Activated T-cell treated with anti-CD3 and anti-CD28 coated beads for 24 hours (primary cell): Measurements from ENCODE around the gene SERTAD3.
"Not testable (repeated sequence)": the region's sequence is repeated elsewhere in the genome, so short reads cannot be mapped to it uniquely, and the experiment has no call there.

Experiments
- DNase-seq: peaks from one replicate; pipeline ENCODE4 v3.0.0-alpha.2; 2020; ENCODE audit warnings: low read depth

Gene SERTAD3

GRCh38 chr19:40411125-40411842, 32.9 kb downstream of the SERTAD3 start:
- no peak for DNase-seq

DNA sequence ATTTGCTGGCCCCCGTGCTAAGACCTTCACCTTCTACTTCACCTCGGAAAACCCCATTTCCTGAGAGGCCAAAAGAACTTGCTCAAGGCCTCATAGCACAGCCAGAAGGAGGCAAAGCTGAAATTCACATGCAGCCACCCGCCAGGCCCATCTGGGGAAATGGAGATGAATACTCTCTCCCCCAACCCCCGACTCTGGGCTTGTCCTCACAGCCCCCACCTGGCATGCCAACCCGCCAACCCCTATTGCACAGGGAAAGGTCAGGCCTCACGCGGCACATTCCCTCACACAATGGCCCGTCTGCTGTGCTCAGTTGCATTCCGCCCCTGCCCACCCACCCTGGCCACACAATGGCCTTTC, 34.1 kb downstream of the SERTAD3 start:
- DNase-seq = no peak

- not testable (repeated sequence) for DNase-seq
Observed at GRCh38 chr19:40408598-40408925, 35.6 kb downstream of the SERTAD3 start.

DNA sequence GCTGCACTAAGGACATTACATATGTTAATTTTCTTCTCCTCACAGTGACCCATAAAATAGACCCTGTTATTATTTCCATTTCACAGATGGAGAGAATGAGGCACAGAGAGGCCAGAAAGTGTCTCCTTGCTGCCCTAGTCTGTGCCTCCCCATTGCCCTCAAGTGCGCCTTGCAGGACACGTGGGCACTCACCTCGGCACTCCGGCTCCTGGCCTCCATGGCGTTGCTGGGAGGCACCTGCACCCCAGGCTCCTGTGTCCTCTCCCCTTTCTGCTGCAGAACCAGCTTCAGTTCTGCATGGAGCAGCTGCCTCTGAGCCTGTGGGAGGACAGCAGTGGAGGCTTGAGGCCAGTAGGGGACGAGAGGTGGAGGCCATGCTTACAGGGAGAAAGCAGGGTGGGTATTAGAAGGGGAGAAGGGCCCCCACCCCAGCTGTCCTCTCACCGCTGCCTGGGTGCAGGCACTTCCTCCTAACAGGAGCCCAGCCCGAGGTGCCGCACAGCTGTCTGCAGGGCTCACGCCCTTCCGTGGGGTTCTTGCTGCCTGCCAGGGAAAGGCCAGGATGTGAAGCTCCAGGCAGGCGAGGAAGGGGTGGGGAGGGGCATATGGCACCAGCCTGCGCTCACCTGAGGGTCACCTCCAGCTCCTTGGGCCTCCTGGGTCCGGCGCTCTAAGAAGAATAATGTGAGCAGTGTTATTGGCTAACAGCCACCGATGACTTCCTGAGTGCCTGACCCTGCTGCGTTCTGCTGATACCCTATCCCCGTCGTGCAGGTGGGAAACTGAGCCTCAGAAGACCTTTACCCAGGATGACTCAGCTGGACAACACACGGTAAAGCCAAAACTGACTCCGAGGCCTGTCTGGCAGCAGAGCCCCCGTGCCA, 36.2 kb downstream of the SERTAD3 start:
- DNase-seq = no peak

DNA sequence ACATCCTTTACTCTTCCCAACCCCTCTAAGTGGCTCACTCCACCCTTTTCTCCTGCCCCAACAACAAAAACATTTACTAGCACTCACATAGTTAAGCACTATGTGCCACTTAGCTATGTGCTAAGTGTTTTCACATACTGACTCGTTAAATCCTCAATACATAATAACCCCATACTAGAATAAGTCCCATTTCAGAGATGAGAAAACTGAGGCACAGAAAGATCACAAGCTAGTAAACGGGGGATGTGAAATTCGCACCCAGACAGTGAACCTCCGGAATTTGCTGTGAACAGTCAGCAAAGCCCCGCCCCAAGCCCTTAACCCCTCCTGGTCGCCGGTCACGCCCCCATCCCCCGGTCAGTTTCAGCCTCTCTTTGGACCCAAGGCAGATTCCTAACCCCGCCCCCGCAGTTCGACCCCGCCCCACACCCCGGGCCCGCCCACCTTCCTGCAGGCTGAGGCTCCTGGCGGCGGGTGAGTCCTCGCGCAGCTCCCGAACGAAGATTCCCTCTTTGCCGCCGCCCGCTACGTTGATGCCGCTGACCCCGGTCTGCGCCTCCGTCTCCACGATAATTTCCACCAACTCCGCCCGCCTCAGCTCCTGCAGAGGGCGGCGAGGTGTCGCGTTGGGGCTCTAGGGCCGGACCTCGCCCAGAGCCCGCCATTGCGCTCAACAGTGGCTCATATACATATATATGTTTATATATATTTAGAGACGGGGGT, 40.7 kb downstream of the SERTAD3 start:
- peak; percentile 74 for DNase-seq

DNA sequence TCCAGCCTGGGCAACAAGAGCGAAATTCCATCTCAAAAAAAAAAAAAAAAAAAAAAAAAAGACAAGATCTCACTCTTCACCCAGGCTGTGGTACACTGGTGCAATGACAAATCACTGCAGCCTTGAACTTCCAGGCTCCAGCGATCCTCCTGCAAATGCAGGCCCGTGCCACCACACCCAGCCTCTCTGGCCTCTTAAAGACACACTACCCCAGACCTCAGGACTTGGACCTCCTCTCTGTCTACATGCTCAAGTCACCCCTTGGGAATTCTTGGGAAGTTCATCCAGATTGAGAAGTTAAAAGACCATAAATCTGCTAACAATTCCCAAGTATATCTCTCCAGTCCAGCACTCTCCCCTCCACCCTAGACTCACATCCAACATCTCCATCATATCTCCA, 43.6 kb downstream of the SERTAD3 start:
- DNase-seq = no peak

DNA sequence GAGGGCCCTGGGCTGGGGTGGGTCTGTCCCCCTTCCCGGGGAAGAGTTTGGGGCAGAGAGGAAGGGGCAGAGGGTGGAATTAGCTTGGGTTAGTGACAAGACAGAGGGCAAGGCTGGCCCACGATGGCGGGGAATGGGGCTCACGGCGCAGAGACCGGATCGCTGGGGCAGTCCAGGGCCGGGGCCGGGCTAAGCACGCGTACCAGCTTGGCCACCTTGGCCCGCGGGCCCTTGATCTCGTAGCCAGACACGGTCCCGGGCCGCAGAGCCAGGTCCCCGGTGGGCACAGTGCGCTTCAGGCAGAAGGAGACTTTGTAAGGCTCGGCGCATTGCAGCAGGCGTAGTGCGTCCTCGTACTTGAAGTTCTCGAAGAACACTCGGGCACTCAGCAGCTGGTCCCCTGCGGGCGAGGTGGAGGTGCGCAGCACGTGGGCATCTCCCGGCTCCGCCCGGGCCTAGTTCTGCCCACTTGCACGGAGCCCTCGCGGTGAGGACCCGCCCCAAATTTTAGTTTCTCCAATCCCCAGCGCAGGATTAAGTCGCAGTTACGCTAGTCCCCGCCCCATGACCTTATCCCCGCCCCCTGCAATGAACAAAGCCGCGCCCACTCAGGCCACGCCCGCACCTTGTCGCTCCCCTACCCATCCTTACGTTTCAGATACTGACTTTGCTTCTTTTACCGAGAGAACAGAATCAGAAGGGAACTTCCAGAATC, 45.6 kb downstream of the SERTAD3 start:
- peak; percentile 55 for DNase-seq

DNA sequence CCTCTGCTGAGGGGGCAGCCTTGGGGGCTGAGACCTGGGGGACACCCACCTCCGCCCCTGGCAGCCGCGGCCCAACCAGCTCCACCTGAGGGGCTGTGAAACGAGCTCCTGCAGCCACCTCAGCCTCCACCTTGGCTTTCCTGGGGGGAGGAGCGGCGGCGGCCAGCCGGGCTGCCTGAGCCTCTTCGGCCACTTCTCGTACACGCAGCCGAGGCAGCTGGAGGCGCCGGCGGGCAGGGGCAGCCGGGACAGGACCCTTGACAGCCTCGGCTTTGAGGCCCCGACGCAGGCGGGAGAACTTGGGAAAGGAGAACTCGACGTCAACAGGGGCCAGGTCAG, 46.6 kb downstream of the SERTAD3 start:
- DNase-seq = no peak

DNA sequence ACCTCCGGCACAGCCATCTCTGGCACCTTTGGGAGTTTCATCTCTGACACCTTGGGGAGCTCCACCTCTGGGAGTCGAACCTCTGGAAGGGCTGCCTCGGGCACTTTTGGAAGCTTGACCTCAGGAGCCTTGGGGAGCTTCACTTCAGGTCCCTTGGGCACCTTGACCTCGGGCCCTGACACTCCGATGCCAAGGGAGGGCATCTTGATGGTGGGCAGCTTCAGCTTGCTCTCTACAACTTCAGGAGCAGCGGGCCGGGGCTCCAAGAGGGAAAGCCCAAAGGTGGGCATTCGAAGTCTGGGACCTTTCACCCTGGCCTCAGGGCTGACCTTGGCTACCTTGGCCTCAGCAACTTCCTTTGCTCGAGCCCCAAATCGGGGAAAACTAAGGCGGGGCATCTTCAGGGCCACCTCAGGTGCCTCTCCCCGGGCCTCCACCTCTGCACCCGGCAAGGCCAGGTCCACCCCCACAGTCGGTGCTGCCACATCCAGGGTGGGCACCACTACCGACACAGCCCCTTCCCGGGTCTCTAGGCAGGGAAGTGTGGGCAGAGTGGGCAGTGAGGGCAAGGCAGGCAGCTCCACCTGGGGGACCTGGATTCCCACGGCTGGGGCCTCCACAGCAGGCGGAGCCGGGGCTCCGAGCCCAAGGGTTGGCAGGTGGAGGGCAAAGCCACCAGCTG, 47.1 kb downstream of the SERTAD3 start:
- no peak for DNase-seq

GRCh38 chr19:40395956-40396355, 48.2 kb downstream of the SERTAD3 start:
- DNase-seq = no peak

- no peak for DNase-seq
Observed at GRCh38 chr19:40394816-40395210, 49.3 kb downstream of the SERTAD3 start.

DNA sequence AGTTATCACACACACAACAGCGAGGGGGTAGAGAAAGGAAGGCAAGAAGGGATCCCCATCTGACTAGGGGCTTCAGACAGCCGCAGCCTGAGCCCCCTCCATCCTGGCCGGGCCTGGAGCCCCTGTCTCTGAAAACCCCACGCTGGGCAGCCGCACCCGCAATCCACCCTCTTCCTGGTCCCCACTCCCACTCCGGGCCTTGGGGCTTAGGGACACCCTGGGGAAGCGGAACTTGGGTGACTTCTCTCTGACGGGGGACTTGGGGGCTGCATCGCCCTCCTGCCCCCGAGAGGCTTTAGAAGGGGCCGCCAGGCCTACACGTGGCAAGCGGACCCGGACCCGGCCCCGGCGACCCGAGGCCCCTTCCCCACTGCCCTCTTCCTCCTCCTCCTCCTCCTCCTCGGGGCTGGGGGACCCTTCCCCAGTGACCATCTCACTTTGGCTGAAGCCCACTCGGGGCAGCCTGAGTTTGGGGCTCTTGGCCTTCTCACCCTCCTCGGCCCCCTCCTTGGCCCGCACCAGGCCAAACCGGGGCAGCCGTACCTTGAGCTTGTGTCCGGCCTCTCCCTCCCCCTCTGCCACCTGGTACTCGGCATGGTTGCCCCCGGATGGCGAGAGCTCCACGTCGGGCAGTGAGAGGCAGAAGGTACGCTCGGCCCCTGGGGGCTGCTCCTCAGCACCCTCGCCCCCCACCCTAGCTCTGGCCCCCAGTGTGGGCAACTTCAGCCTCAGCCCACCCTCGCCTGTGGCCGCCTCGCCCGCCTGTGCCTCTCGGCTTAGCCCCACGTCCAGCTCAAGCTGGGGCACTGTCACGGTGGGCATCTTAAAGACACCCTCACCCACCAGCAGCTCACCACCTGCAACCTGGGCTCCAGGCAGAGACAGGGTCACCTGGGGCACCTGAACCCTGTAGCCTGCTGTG, 50.0 kb downstream of the SERTAD3 start:
- DNase-seq = no peak

GRCh38 chr19:40392894-40393517, 51.1 kb downstream of the SERTAD3 start:
- DNase-seq = no peak

- no peak for DNase-seq
Observed at GRCh38 chr19:40392123-40392522, 52.0 kb downstream of the SERTAD3 start.
